HepG2 (cell line): Measurements from ENCODE around the gene NTRK2. TPM values are rescaled to one million over a fixed set of nuclear protein-coding genes. Genes with fewer than 3 reads are reported as not detected.
"Not testable (repeated sequence)": the region's sequence is repeated elsewhere in the genome, so short reads cannot be mapped to it uniquely, and the experiment has no call there.

Experiments used
- ATAC-seq: fragments of 200-7000 bp; cut with Tn5 transposase; 3 replicates; pipeline ENCODE4 v1.9.1; 2020; ENCODE audit warnings: mild to moderate bottlenecking, moderate library complexity
- BruUV-seq: library from RNA; stranded (reverse); fragments of 400-500 nt; replicated peaks from 2 replicates; lab custom pipeline; 2021; lab: Mats Ljungman, UMichigan
- CTCF ChIA-PET: fragments of 300-600 bp; formaldehyde crosslinking; extraction: SDS; loops from one replicate; lab custom pipeline; 2021; ENCODE audit warnings: low total read pairs, inconsistent platforms, low intra/inter-chr PET ratio; lab: Yijun Ruan, JAX
- POLR2A ChIA-PET: fragments of 350-600 bp; sonication (Branson Sonifier 250); formaldehyde crosslinking; loops from one replicate; lab custom pipeline; 2020; ENCODE audit warnings: antibody characterized with exemption, inconsistent platforms; lab: Yijun Ruan, JAX
- DNase-seq: peaks from one replicate; pipeline ENCODE4 v3.0.0-alpha.2; 2015; ENCODE audit warnings: low spot score
- FAIRE-seq: peaks from 3 replicates; lab custom pipeline; 2011; peaks lifted over from hg19 to GRCh38; lab: Jason Lieb, UNC
- H2AFZ ChIP-seq: one replicate; pipeline ENCODE4 v1.6.1; 2011; ENCODE audit warnings: low read length, inconsistent platforms
- H3K27ac ChIP-seq: fragments of 300-600 bp; 3 replicates; pipeline ENCODE4 v1.8.0; 2011; ENCODE audit warnings: mixed run types, mild to moderate bottlenecking, mixed read lengths, low read length, inconsistent platforms; ENCODE audit not compliant: insufficient read depth; ENCODE audit errors: extremely low read length
- H3K27me3 ChIP-seq, 2 experiments: fragments of 200-600 bp in 1 of 2; 2 replicates in 1 of 2; 3 replicates in 1 of 2; pipeline versions ENCODE4 v1.6.0 to v1.8.0; 2011; ENCODE audit warnings: low read length in 2 of 2, mild to moderate bottlenecking in 2 of 2, moderate library complexity in 2 of 2, inconsistent platforms in 1 of 2; ENCODE audit not compliant: insufficient read depth in 2 of 2, control insufficient read depth in 1 of 2
- H3K36me3 ChIP-seq, 2 experiments: fragments of 200-600 bp in 1 of 2; replicated peaks in 1 of 2; 2 replicates in 1 of 2; 3 replicates in 1 of 2; pipeline versions ENCODE4 v1.5.1 to v1.8.0; 2011; ENCODE audit warnings: low read length in 2 of 2, inconsistent platforms in 1 of 2; ENCODE audit not compliant: insufficient read depth in 2 of 2, control insufficient read depth in 1 of 2
- H3K4me1 ChIP-seq: 2 replicates; pipeline ENCODE4 v1.5.1; 2012; ENCODE audit warnings: low read length, inconsistent platforms; ENCODE audit not compliant: insufficient read depth
- H3K4me2 ChIP-seq: 2 replicates; pipeline ENCODE4 v1.6.0; 2011; ENCODE audit warnings: low read depth, low read length, inconsistent platforms
- H3K4me3 ChIP-seq, 3 experiments: fragments of 200-600 bp in 1 of 3; sonication (generic), shearing (Covaris generic) in 1 of 3; replicated peaks in 1 of 3; 2 replicates each; pipeline ENCODE4 v1.5.1; 2011 to 2016; ENCODE audit warnings: low read length in 3 of 3, inconsistent platforms in 2 of 3, low read depth in 2 of 3, mild to moderate bottlenecking in 2 of 3, control low read depth in 1 of 3, mixed read lengths in 1 of 3; ENCODE audit not compliant: insufficient read depth in 1 of 3
- H3K79me2 ChIP-seq: one replicate; pipeline ENCODE4 v1.6.1; 2011; ENCODE audit warnings: low read length, inconsistent platforms; ENCODE audit not compliant: insufficient read depth
- H3K9ac ChIP-seq: 2 replicates; pipeline ENCODE4 v1.6.0; 2011; ENCODE audit warnings: mild to moderate bottlenecking, low read depth, low read length, inconsistent platforms; ENCODE audit not compliant: insufficient read depth
- H3K9me3 ChIP-seq: 2 replicates; pipeline ENCODE4 v1.5.1; 2012; ENCODE audit warnings: mild to moderate bottlenecking, low read length
- H4K20me1 ChIP-seq: 2 replicates; pipeline ENCODE4 v1.6.0; 2011; ENCODE audit warnings: inconsistent platforms, mild to moderate bottlenecking, low read length, moderate library complexity; ENCODE audit not compliant: insufficient read depth
- BRCA1 ChIP-seq: sonication (generic); formaldehyde crosslinking; IDR thresholded peaks from 2 replicates; pipeline ENCODE4 v1.4.0; 2020; ENCODE audit warnings: missing genetic modification reagents
- CTCF ChIP-seq: sonication (generic); formaldehyde crosslinking; IDR thresholded peaks from 2 replicates; pipeline ENCODE4 v1.5.0; 2020; ENCODE audit warnings: mild to moderate bottlenecking, missing genetic modification reagents, moderate library complexity
- DPF2 ChIP-seq: sonication (generic); formaldehyde crosslinking; IDR thresholded peaks from 2 replicates; pipeline ENCODE4 v1.4.0; 2020; ENCODE audit warnings: mild to moderate bottlenecking, low read depth, missing genetic modification reagents, borderline replicate concordance
- HMG20A ChIP-seq: IDR thresholded peaks from 2 replicates; pipeline ENCODE4 v1.6.1; 2016; ENCODE audit warnings: borderline replicate concordance
- KLF11 ChIP-seq: IDR thresholded peaks from 2 replicates; pipeline ENCODE4 v1.6.1; 2016; ENCODE audit warnings: missing compliant biosample characterization
- STAG1 ChIP-seq: sonication (generic); formaldehyde crosslinking; IDR thresholded peaks from 2 replicates; pipeline ENCODE4 v1.4.0; 2020; ENCODE audit warnings: missing genetic modification reagents
- ZFY ChIP-seq: sonication (generic); formaldehyde crosslinking; IDR thresholded peaks from 2 replicates; pipeline ENCODE4 v1.4.0; 2020; ENCODE audit warnings: missing genetic modification reagents
- ZKSCAN8 ChIP-seq: IDR thresholded peaks from 2 replicates; pipeline ENCODE4 v1.6.1; 2016; ENCODE audit warnings: borderline replicate concordance, missing genetic modification reagents, missing compliant biosample characterization
- ZNF224 ChIP-seq: sonication (generic); formaldehyde crosslinking; IDR thresholded peaks from 2 replicates; pipeline ENCODE4 v1.5.0; 2020; ENCODE audit warnings: mild to moderate bottlenecking, missing genetic modification reagents
- ZNF629 ChIP-seq: sonication (generic); formaldehyde crosslinking; conservative IDR thresholded peaks from 2 replicates; pipeline ENCODE4 v1.5.0; 2020; ENCODE audit warnings: missing genetic modification reagents
- WGBS: methylation state at CpG from one replicate; pipeline ENCODE4 v1.1.6; 2017; ENCODE audit warnings: low lambda C conversion rate; 5-methylcytosine and 5-hydroxymethylcytosine counted together
- in situ Hi-C: cut with HindIII; loops from 2 replicates; pipeline ENCODE4 v1.10.0; 2017; ENCODE audit warnings: low pct_unique_long_range_greater_than_20kb; ENCODE audit not compliant: extremely low pct_ligation_motif_present
- intact Hi-C: fragments of 100-400 bp; cut with micrococcal nuclease; formaldehyde crosslinking; loops from one replicate; pipeline ENCODE4 v1.10.0; 2022; ENCODE audit not compliant: unreplicated experiment
- polyA plus RNA-seq, 8 experiments: library from polyadenylated mRNA; depleted of rRNA in 3 of 8; stranded (reverse) in 7 of 8; unstranded in 1 of 8; fragments of >200 nt; fragmentation: Illumina TruSeq in 4 of 8; extraction: Trizol in 4 of 8; gene quantifications; 2 replicates each; pipeline versions ENCODE4 v1.2.1 to v1.2.3, GENCODE V29; 2011 to 2016; ENCODE audit warnings: low read depth in 4 of 8, missing spikeins in 1 of 8, mixed read lengths in 1 of 8; ENCODE audit not compliant: insufficient read depth in 1 of 8
- total RNA-seq, 5 experiments: library from RNA; depleted of rRNA; stranded (reverse); fragments of >200 nt; fragmentation: Illumina TruSeq; extraction: Trizol; gene quantifications; 2 replicates each; pipeline ENCODE4 v1.2.3, GENCODE V29; 2016; ENCODE audit warnings: low read depth in 1 of 5
- TF ChIP-seq, protein P1 (sequence below): sonication (generic); formaldehyde crosslinking; IDR thresholded peaks from 2 replicates; pipeline ENCODE4 v1.8.0; 2022; ENCODE audit warnings: mild to moderate bottlenecking, missing genetic modification reagents, moderate library complexity

The NTRK2 gene
- total and polyA plus RNA-seq, 2 of the 13 experiments (the other 11 are each of a cell fraction or from before 2014, with no cell fraction given) = not detected

DNA sequence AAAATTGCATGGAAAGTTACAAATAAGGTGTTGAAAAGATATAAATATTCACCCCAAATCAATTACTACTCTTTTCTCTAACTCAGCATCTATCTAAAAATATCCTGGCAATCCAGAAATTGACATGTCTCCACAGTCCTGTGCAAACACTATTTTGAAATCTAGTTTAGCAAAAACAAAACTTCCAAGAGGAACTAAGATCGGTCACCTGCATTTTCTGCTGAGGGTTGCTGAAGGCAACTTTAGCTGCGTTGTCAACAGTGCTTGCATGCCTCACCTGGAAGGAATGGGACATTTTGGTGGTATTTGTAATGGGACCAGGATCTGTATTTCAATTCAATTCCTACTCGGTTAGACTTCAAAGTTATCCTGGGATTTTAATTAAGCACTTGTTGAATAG, 398.3 kb downstream of the NTRK2 start:
- intact Hi-C loops (no loop called here), in situ Hi-C loops (no loop called here)
- no TSS peak for BruUV-seq
- Histone ChIP-seq H3K9me3 (no peaks in the 10 kb centered on the region), H4K20me1 (no peaks in the 10 kb centered on the region), H2AFZ (no peak overlapping the region), H3K27me3 (no peaks in the 10 kb centered on the region), H3K4me2 (no peak overlapping the region), H3K36me3 (no peaks in the 10 kb centered on the region), H3K79me2 (no peaks in the 10 kb centered on the region), H3K4me3 (no peak overlapping the region), H3K27ac (no peak overlapping the region), H3K9ac (no peak overlapping the region), H3K4me1 (no peaks in the 10 kb centered on the region)
- CTCF ChIA-PET = no interaction called here
- DNase-seq = no peak
- no peak for FAIRE-seq
- POLR2A ChIA-PET = no interaction called here
- TF ChIP-seq KLF11 = no peak
- TF ChIP-seq ZFY (CRISPR knock-in tag) = no peak
- TF ChIP-seq ZNF629 (CRISPR knock-in tag) = no peak
- TF ChIP-seq BRCA1 (CRISPR knock-in tag) = no peak
- TF ChIP-seq DPF2 = no peak
- no peak for TF ChIP-seq ZNF224 (CRISPR knock-in tag)
- no peak for TF ChIP-seq HMG20A (CRISPR knock-in tag)
- TF ChIP-seq ZKSCAN8 (CRISPR knock-in tag) = no peak
- TF ChIP-seq, protein P1, sequence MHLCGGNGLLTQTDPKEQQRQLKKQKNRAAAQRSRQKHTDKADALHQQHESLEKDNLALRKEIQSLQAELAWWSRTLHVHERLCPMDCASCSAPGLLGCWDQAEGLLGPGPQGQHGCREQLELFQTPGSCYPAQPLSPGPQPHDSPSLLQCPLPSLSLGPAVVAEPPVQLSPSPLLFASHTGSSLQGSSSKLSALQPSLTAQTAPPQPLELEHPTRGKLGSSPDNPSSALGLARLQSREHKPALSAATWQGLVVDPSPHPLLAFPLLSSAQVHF (CRISPR knock-in tag) = no peak
- 49% methylated on average over 3 of the region's 3 CpGs for WGBS
- ATAC-seq = no peak

DNA sequence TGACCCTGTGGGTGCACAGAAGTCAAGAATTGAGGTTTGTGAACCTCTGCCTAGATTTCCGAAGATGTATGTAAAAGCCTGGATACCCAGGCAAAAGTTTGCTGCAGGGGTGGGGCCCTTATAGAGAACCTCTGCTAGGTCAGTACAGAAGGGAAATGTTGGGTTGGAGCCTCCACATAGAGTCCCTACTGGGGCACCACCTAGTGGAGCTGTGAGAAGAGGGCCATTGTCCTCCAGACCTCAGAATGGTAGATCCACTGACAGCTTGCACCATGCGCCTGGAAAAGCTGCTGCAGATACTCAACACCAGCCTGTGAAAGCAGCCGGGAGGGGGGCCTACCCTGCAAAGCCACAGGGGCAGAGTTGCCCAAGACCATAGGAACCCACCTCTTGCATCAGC, 399.9 kb downstream of the NTRK2 start:
- H3K4me2 ChIP-seq, H3K9ac ChIP-seq, H3K4me1 ChIP-seq, H3K27ac ChIP-seq, CTCF ChIA-PET, FAIRE-seq, H3K79me2 ChIP-seq, intact Hi-C loops: not testable (repeated sequence)
- TF ChIP-seq CTCF (CRISPR knock-in tag) (0 out of 2 replicates have a peak, but pooled peaks have one; percentile 18), STAG1 (CRISPR knock-in tag) (peak; percentile 17; the same call in 1 of the 2 replicates)
- TF ChIP-seq, all 625 proteins: peak for 2; not testable (repeated sequence) for 623
- no CpG with 5 or more reads among the region's 3 CpGs for WGBS
- H3K27me3 ChIP-seq, H4K20me1 ChIP-seq, H3K36me3 ChIP-seq, ATAC-seq, POLR2A ChIA-PET, in situ Hi-C loops, H3K9me3 ChIP-seq, BruUV-seq, H3K4me3 ChIP-seq, H2AFZ ChIP-seq, DNase-seq: not testable (repeated sequence)
